ENCODE measurements around the gene ZBTB20. TPM values are rescaled to one million over a fixed set of nuclear protein-coding genes. Genes with fewer than 3 reads are reported as not detected.

Gene ZBTB20
- total and polyA plus RNA-seq, 2 of the 4 experiments (the other 2 are of a cell fraction) = 0.75 to 14.7 TPM

GRCh38 chr3:114545193-114545592, 601.9 kb downstream of the ZBTB20 start:
- H3K79me1 ChIP-seq (ENCODE audit: low read depth in 1 of 2, low read length in 2 of 2) = peaks cover 7 to 17% of the 10 kb centered on the region in 2 experiments; a peak in 2 of 4 replicates
- intact Hi-C loops (cut with micrococcal nuclease) (no loop called here), in situ Hi-C loops (cut with MboI; ENCODE audit: low sequenced_read_pairs) (no loop called here), dilution Hi-C loops (cut with HindIII; ENCODE audit: low sequenced_read_pairs, unreplicated experiment) (no loop called here)
- no peak overlapping the region for H3K27ac ChIP-seq (ENCODE audit: insufficient read depth, low read length)
- no peaks in the 10 kb centered on the region for H3K9me1 ChIP-seq (ENCODE audit: insufficient read depth, low read length)
- H3K4ac ChIP-seq (ENCODE audit: low read depth, low read length) = no peak overlapping the region
- TF ChIP-seq CEBPB (IDR thresholded peaks at IDR 0.05; ENCODE audit: low read depth, low read length) (peak; percentile 77), BHLHE40 (IDR thresholded peaks at IDR 0.05; ENCODE audit: low read depth, low read length) (no peak), NFE2L2 (IDR thresholded peaks at IDR 0.05; ENCODE audit: low read depth, low read length) (no peak), MXI1 (IDR thresholded peaks at IDR 0.05; ENCODE audit: borderline replicate concordance, low read depth, low read length) (no peak)
- H2BK20ac ChIP-seq (ENCODE audit: low read depth, low read length) = no peak overlapping the region; the same call in 1 of the 2 replicates
- H3K9ac ChIP-seq (ENCODE audit: low read depth, low read length) = no peak overlapping the region
- peak overlapping the region in 1 of 2 experiments; percentile 20; a peak in 1 of 4 replicates for H4K8ac ChIP-seq (ENCODE audit: low read depth in 2 of 2, low read length in 2 of 2)
- no peaks in the 10 kb centered on the region for H3K27me3 ChIP-seq (ENCODE audit: control insufficient read depth, insufficient read depth, low read length)
- H4K5ac ChIP-seq (ENCODE audit: low read depth, low read length) = no peak overlapping the region; the same call in 1 of the 2 replicates
- H3K14ac ChIP-seq (replicated peaks; ENCODE audit: low read depth, low read length) = no peak overlapping the region
- H2AFZ ChIP-seq (replicated peaks; ENCODE audit: low read length, poor library complexity) = no peak overlapping the region
- no peak overlapping the region for H2AK9ac ChIP-seq (replicated peaks; ENCODE audit: low read depth, low read length, poor library complexity)
- no peak overlapping the region for H2BK15ac ChIP-seq (ENCODE audit: low read depth, low read length)
- no peak overlapping the region; the same call in 1 of the 2 replicates for H3K4me2 ChIP-seq (ENCODE audit: low read depth, low read length)
- no peak overlapping the region for H4K91ac ChIP-seq (ENCODE audit: insufficient read depth, low read depth, low read length)
- no CpG with 5 or more reads among the region's 1 CpG for WGBS, 2 experiments (ENCODE audit: extremely low coverage in 2 of 2, insufficient read length in 1 of 2)
- no peak overlapping the region for H3K4me3 ChIP-seq (ENCODE audit: insufficient read depth, low read depth, low read length)
- no peaks in the 10 kb centered on the region for H3K36me3 ChIP-seq (ENCODE audit: control insufficient read depth, insufficient read depth, low read length)
- peaks cover 2% of the 10 kb centered on the region; the same call in 1 of the 2 replicates for H3K4me1 ChIP-seq (ENCODE audit: control insufficient read depth, insufficient read depth, low read length)
- ATAC-seq (ENCODE audit: low read depth) (no peak; the same call in 1 of the 2 replicates), DNase-seq (no peak)
- peak overlapping the region; percentile 51 for H2BK5ac ChIP-seq (ENCODE audit: low read depth, low read length, poor library complexity, severe bottlenecking)
- no peak overlapping the region for H2BK120ac ChIP-seq (ENCODE audit: low read depth, low read length)
- H3K18ac ChIP-seq (ENCODE audit: low read depth, low read length) = no peak overlapping the region
- no peaks in the 10 kb centered on the region for H3K9me3 ChIP-seq (ENCODE audit: control insufficient read depth, insufficient read depth, low read length)
- BruUV-seq (replicated peaks) = no TSS peak
- no peak overlapping the region for H2AK5ac ChIP-seq (ENCODE audit: low read depth, low read length)
- H3K23ac ChIP-seq (ENCODE audit: low read depth, low read length) = no peak overlapping the region
- ChIA-PET CTCF (no interaction called here), POLR2A (ENCODE audit: unreplicated experiment) (no interaction called here)
- no peak overlapping the region for H3K56ac ChIP-seq (ENCODE audit: extremely low read depth, insufficient read depth, low read length)
- no peaks in the 10 kb centered on the region for H4K20me1 ChIP-seq (ENCODE audit: insufficient read depth, low read length)

Data from IMR-90 (cell line).